Measurements from ENCODE around the gene SPSB2. TPM values are rescaled to one million over a fixed set of nuclear protein-coding genes. Genes with fewer than 3 reads are reported as not detected.
"Not testable (repeated sequence)": the region's sequence is repeated elsewhere in the genome, so short reads cannot be mapped to it uniquely, and the experiment has no call there.

The SPSB2 gene
- total RNA-seq, 1 donor from 2014 or later, result 6.7 TPM

DNA sequence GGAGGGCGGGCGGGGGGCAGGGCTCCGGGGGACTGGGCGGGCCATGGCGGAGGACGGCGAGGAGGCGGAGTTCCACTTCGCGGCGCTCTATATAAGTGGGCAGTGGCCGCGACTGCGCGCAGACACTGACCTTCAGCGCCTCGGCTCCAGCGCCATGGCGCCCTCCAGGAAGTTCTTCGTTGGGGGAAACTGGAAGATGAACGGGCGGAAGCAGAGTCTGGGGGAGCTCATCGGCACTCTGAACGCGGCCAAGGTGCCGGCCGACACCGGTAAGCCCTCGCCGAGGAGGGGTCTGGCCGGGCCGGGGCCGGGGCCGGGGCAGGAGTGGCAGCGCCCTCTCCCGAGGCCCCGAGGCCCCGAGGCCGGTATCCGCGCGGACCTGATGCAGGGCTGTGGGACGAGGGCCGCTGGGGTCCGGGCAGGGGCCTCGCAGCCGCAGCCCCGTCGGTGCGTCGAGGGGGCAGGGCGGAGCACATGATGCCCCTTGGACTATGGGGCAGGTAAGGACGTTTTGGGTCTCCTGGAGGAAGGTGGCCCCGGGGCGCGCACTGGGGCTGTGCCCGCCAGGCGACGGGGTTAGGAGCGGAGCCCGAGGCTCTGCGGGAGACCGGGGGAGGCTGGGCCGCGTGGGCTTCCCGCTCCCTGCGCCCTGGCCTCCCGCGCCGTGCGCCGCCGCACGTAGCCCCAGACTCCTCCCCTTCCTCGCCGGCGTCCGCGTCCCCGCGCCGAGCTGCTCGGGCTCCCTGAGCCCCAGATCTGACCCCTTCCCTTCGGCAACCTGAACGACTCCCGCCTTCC, 5.5 kb downstream of the SPSB2 start, which contains the start of gene TPI1:
Gene TPI1, plus strand, starts transcription at position 119 of the 798 bp plus-strand sequence. Its CDS starts 36 bp downstream, at position 155.
- Mint-ChIP-seq H3K27ac (ENCODE audit: unreplicated experiment) (peak within 1 kb of the TSS; percentile 61), H3K4me1 (ENCODE audit: unreplicated experiment) (peaks cover 29% of the 10 kb centered on the region), H3K9me3 (ENCODE audit: unreplicated experiment) (no peaks in the 10 kb centered on the region), H3K27me3 (ENCODE audit: unreplicated experiment) (peaks cover 19% of the 10 kb centered on the region), H3K4me3 (ENCODE audit: unreplicated experiment) (peak within 1 kb of the TSS; percentile 94), H3K36me3 (ENCODE audit: low read depth, unreplicated experiment) (peaks cover 46% of the 10 kb centered on the region)
- TF ChIP-seq, protein P1, sequence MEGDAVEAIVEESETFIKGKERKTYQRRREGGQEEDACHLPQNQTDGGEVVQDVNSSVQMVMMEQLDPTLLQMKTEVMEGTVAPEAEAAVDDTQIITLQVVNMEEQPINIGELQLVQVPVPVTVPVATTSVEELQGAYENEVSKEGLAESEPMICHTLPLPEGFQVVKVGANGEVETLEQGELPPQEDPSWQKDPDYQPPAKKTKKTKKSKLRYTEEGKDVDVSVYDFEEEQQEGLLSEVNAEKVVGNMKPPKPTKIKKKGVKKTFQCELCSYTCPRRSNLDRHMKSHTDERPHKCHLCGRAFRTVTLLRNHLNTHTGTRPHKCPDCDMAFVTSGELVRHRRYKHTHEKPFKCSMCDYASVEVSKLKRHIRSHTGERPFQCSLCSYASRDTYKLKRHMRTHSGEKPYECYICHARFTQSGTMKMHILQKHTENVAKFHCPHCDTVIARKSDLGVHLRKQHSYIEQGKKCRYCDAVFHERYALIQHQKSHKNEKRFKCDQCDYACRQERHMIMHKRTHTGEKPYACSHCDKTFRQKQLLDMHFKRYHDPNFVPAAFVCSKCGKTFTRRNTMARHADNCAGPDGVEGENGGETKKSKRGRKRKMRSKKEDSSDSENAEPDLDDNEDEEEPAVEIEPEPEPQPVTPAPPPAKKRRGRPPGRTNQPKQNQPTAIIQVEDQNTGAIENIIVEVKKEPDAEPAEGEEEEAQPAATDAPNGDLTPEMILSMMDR (IDR thresholded peaks at IDR 0.05; ENCODE audit: unreplicated experiment), result no peak
- DNase-seq (ENCODE audit: low spot score), result peak; percentile 84

DNA sequence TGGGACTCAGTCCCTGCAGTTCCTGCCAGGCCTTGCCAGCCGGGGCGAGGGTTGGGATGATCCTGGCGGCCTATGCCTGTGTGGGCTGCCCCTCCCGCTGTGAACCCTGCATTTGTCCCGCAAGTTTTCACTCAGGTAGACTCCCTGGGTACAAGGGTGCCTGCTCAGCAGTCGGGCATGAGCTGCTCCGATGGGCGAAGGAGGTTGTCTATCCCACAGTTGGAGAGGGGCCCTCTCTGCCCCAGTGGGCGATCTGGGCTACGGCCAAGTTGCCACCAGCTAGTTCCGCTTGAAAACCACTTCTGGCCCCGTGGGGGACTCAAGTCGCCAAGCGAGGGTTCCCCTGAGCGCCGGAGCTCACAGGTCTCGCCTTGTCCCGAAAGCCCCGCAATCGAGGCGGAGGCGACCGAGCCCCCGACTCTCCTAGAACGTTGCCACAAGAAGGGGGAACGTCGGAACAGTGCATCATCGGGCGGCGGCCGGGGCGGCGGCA, 6.1 kb downstream of the SPSB2 start:
- H3K27me3 Mint-ChIP-seq (ENCODE audit: unreplicated experiment), result peaks cover 18% of the 10 kb centered on the region
- peaks cover 26% of the 10 kb centered on the region for H3K4me1 Mint-ChIP-seq (ENCODE audit: unreplicated experiment)
- DNase-seq (ENCODE audit: low spot score), result no peak
- TF ChIP-seq, protein P1 (IDR thresholded peaks at IDR 0.05; ENCODE audit: unreplicated experiment), result no peak
- peak overlapping the region; percentile 82 for H3K4me3 Mint-ChIP-seq (ENCODE audit: unreplicated experiment)
- no peak overlapping the region for H3K27ac Mint-ChIP-seq (ENCODE audit: unreplicated experiment)
- H3K36me3 Mint-ChIP-seq (ENCODE audit: low read depth, unreplicated experiment), result peaks cover 51% of the 10 kb centered on the region
- no peaks in the 10 kb centered on the region for H3K9me3 Mint-ChIP-seq (ENCODE audit: unreplicated experiment)

DNA sequence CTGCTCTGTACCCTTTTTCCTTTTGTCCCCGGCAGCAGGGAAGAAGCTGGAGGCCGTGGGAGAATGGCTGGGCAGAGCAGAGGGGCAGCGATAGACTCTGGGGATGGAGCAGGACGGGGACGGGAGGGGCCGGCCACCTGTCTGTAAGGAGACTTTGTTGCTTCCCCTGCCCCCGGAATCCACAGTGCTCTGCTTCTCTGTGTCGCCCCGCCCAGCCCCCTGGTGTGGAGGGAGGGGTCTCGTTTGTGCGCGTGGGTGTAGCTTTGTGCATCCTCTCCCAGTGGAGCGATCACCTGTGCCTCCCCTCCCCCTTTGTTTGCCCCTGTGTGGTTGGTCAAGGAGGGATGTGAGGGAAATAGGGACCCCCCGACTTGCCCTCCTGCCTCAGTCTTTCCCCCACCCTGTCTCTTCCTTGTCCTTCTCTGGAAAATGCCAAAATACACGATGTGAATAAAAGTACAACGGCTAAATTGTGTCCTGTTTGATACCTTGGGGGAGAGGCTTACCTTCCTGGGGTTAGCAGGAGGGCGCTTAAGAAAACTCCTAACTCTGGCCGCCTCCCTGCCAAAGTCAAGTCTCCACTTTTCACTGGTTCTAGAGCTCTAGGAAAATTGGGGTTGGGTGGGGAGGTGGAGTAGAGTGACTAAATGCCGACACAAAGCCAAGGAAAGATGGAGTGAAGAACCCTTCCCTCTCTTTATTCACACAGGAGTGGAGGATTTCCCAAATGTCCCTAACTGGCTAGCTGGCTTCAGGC, 6.8 kb downstream of the SPSB2 start:
- Mint-ChIP-seq H3K27ac (ENCODE audit: unreplicated experiment) (no peak overlapping the region), H3K4me3 (ENCODE audit: unreplicated experiment) (peak overlapping the region; percentile 82), H3K9me3 (ENCODE audit: unreplicated experiment) (no peaks in the 10 kb centered on the region), H3K36me3 (ENCODE audit: low read depth, unreplicated experiment) (peaks cover 48% of the 10 kb centered on the region), H3K27me3 (ENCODE audit: unreplicated experiment) (peaks cover 15% of the 10 kb centered on the region), H3K4me1 (ENCODE audit: unreplicated experiment) (peaks cover 23% of the 10 kb centered on the region)
- TF ChIP-seq, protein P1 (IDR thresholded peaks at IDR 0.05; ENCODE audit: unreplicated experiment), result no peak
- DNase-seq (ENCODE audit: low spot score), result no peak

DNA sequence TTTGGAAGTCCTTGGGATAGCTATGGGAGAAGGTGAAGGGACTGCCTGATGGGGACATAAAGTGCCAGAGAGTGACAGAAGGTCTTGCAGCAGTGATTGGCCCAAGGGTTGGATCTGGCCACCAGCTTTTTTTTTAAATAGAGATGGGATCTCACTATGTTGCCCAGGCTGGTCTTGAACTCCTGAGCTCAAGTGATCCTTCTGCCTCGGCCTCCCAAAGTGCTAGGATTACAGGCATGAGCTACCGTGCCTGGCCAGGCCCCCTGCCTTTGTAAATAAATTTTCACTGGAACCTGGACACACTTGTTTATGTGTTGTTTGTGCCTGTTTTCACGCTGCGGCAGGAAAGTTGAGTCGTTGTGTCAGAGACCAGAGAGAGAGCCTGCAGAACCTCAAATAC, 7.8 kb downstream of the SPSB2 start:
- Mint-ChIP-seq H3K36me3 (ENCODE audit: low read depth, unreplicated experiment) (peaks cover 49% of the 10 kb centered on the region), H3K27me3 (ENCODE audit: unreplicated experiment) (peaks cover 19% of the 10 kb centered on the region), H3K4me1 (ENCODE audit: unreplicated experiment) (peaks cover 18% of the 10 kb centered on the region), H3K4me3 (ENCODE audit: unreplicated experiment) (peak overlapping the region; percentile 65)
- DNase-seq (ENCODE audit: low spot score); H3K9me3 Mint-ChIP-seq (ENCODE audit: unreplicated experiment); H3K27ac Mint-ChIP-seq (ENCODE audit: unreplicated experiment): not testable (repeated sequence)

DNA sequence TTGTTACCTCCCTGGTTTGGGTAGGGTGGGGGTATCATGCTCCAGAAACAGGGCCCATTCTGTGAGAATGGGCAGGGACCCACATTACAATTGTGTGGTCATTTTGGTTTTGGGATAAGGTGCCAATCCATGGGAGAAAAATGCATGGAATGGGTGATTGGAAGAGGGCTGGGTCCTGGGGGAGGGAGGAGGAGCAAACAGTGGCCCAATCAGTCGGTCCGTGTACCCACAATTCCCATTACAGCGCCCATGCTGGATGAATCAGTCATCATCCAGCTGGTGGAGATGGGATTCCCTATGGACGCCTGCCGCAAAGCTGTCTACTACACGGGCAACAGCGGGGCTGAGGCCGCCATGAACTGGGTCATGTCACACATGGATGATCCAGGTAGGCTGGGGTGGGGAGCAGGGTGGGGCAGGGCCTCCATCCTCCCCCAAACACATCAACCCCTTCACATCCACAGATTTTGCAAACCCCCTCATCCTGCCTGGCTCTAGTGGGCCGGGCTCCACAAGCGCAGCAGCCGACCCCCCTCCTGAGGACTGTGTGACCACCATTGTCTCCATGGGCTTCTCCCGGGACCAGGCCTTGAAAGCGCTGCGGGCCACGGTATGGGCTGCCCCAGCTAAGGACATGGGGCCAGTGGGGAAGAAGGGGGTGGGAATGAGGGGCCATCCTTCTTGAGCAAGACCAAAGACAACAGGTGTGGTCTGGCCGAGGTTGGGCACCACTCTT, 9.3 kb downstream of the SPSB2 start:
- Mint-ChIP-seq H3K4me3 (ENCODE audit: unreplicated experiment) (peak overlapping the region; percentile 8), H3K27ac (ENCODE audit: unreplicated experiment) (peak overlapping the region; percentile 63), H3K9me3 (ENCODE audit: unreplicated experiment) (no peaks in the 10 kb centered on the region), H3K27me3 (ENCODE audit: unreplicated experiment) (peaks cover 17% of the 10 kb centered on the region), H3K36me3 (ENCODE audit: low read depth, unreplicated experiment) (peaks cover 50% of the 10 kb centered on the region), H3K4me1 (ENCODE audit: unreplicated experiment) (peaks cover 10% of the 10 kb centered on the region)
- DNase-seq (ENCODE audit: low spot score), result no peak
- TF ChIP-seq, protein P1 (IDR thresholded peaks at IDR 0.05; ENCODE audit: unreplicated experiment), result no peak
